Renal cortex interstitium (tissue), 15 donors: ENCODE measurements around the gene PSMB7. TPM values are rescaled to one million over a fixed set of nuclear protein-coding genes. Genes with fewer than 3 reads are reported as not detected.

Experiments
- DNase-seq, 11 donors: peaks; one replicate each; pipeline ENCODE4 v3.0.0-alpha.2; 2013; ENCODE audit warnings: low read depth in 9 of 11, low spot score in 4 of 11; ENCODE audit errors: extremely low read depth in 1 of 11
- long read RNA-seq, 16 experiments: transcript quantifications; one replicate each; lab custom pipeline, GENCODE V29; 2026
- polyA plus RNA-seq, 3 donors: library from polyadenylated mRNA; unstranded; fragments of 120-200 nt; gene quantifications; one replicate each; pipeline ENCODE4 v1.2.1, GENCODE V29; 2013; ENCODE audit not compliant: insufficient read length in 3 of 3

PSMB7 gene
- polyA plus RNA-seq, result 100 to 1,000 TPM; 190 to 234 (median 223) TPM
- long read RNA-seq, donor 1, transcript PSMB7-201 (8 exons, 980 nt), result major isoform, 69 of 150 reads
- long read RNA-seq, donor 1, partial matches to known transcripts, result 76 of 150 reads
- long read RNA-seq, donor 1, other reads (novel, unspliced or antisense), result 5 of 150 reads
- long read RNA-seq, donor 2, transcript PSMB7-201 (8 exons, 980 nt), result major isoform, 54 of 80 reads
- long read RNA-seq, donor 2, partial matches to known transcripts, result 26 of 80 reads
- long read RNA-seq, donor 2, other reads (novel, unspliced or antisense), result 0 of 80 reads
- long read RNA-seq, donor 3, transcript PSMB7-201 (8 exons, 980 nt), result major isoform, 106 of 172 reads
- long read RNA-seq, donor 3, partial matches to known transcripts, result 66 of 172 reads
- long read RNA-seq, donor 3, other reads (novel, unspliced or antisense), result 0 of 172 reads
- long read RNA-seq, donor 4, transcript PSMB7-201 (8 exons, 980 nt), result major isoform, 87 of 194 reads
- long read RNA-seq, donor 4, partial matches to known transcripts, result 101 of 194 reads
- long read RNA-seq, donor 4, other reads (novel, unspliced or antisense), result 6 of 194 reads
- long read RNA-seq, donor 5, result 0 reads
- long read RNA-seq, donor 6, transcript PSMB7-201 (8 exons, 980 nt), result major isoform, 67 of 118 reads
- long read RNA-seq, donor 6, partial matches to known transcripts, result 51 of 118 reads
- long read RNA-seq, donor 6, other reads (novel, unspliced or antisense), result 0 of 118 reads
- long read RNA-seq, donor 7, transcript PSMB7-201 (8 exons, 980 nt), result major isoform, 88 of 200 reads
- long read RNA-seq, donor 7, partial matches to known transcripts, result 94 of 200 reads
- long read RNA-seq, donor 7, other reads (novel, unspliced or antisense), result 18 of 200 reads
- long read RNA-seq, donor 8, transcript PSMB7-201 (8 exons, 980 nt), result major isoform, 161 of 280 reads
- long read RNA-seq, donor 8, partial matches to known transcripts, result 100 of 280 reads
- long read RNA-seq, donor 8, other reads (novel, unspliced or antisense), result 19 of 280 reads
- long read RNA-seq, donor 9, transcript PSMB7-201 (8 exons, 980 nt), result major isoform, 100 of 188 reads
- long read RNA-seq, donor 9, partial matches to known transcripts, result 88 of 188 reads
- long read RNA-seq, donor 9, other reads (novel, unspliced or antisense), result 0 of 188 reads
- long read RNA-seq, donor 10, transcript PSMB7-201 (8 exons, 980 nt), result major isoform, 94 of 185 reads
- long read RNA-seq, donor 10, partial matches to known transcripts, result 79 of 185 reads
- long read RNA-seq, donor 10, other reads (novel, unspliced or antisense), result 12 of 185 reads
- long read RNA-seq, donor 11, transcript PSMB7-201 (8 exons, 980 nt), result major isoform, 64 of 134 reads
- long read RNA-seq, donor 11, partial matches to known transcripts, result 64 of 134 reads
- long read RNA-seq, donor 11, other reads (novel, unspliced or antisense), result 6 of 134 reads
- long read RNA-seq, donor 12, transcript PSMB7-201 (8 exons, 980 nt), result major isoform, 40 of 67 reads
- long read RNA-seq, donor 12, partial matches to known transcripts, result 27 of 67 reads
- long read RNA-seq, donor 12, other reads (novel, unspliced or antisense), result 0 of 67 reads
- long read RNA-seq, donor 13, result 0 reads
- long read RNA-seq, donor 14, transcript PSMB7-201 (8 exons, 980 nt), result major isoform, 80 of 131 reads
- long read RNA-seq, donor 14, partial matches to known transcripts, result 46 of 131 reads
- long read RNA-seq, donor 14, other reads (novel, unspliced or antisense), result 5 of 131 reads
- long read RNA-seq, donor 15, transcript PSMB7-201 (8 exons, 980 nt), result major isoform, 39 of 64 reads
- long read RNA-seq, donor 15, partial matches to known transcripts, result 25 of 64 reads
- long read RNA-seq, donor 15, other reads (novel, unspliced or antisense), result 0 of 64 reads
- long read RNA-seq, donor 16, transcript PSMB7-201 (8 exons, 980 nt), result major isoform, 205 of 498 reads
- long read RNA-seq, donor 16, partial matches to known transcripts, result 258 of 498 reads
- long read RNA-seq, donor 16, other reads (novel, unspliced or antisense), result 35 of 498 reads

GRCh38 chr9:124415102-124415851, at the start of gene PSMB7:
Gene PSMB7 (minus strand): TSS chr9:124415442. CDS start chr9:124415425, 17 bp downstream.
- peak; percentile 86 to 97 (median 93) for DNase-seq

GRCh38 chr9:124462739-124463138, 47.5 kb upstream of the PSMB7 start:
- no peak for DNase-seq

GRCh38 chr9:124458441-124458840, 43.2 kb upstream of the PSMB7 start:
- no peak for DNase-seq

- DNase-seq, result no peak
These were observed 42.7 kb upstream of the PSMB7 start for GRCh38 chr9:124457887-124458431.

GRCh38 chr9:124457079-124457886, 42.0 kb upstream of the PSMB7 start:
- DNase-seq, result no peak

- no peak for DNase-seq
These were observed 41.3 kb upstream of the PSMB7 start for GRCh38 chr9:124456341-124457078.

- no peak for DNase-seq
These were observed 40.6 kb upstream of the PSMB7 start for GRCh38 chr9:124455820-124456219.

GRCh38 chr9:124454791-124455443, 39.7 kb upstream of the PSMB7 start:
- DNase-seq, result no peak

GRCh38 chr9:124454296-124454695, 39.1 kb upstream of the PSMB7 start:
- no peak for DNase-seq

- DNase-seq, result no peak
These were observed 38.4 kb upstream of the PSMB7 start for GRCh38 chr9:124453586-124454191.

GRCh38 chr9:124452841-124453585, 37.8 kb upstream of the PSMB7 start:
- no peak for DNase-seq

GRCh38 chr9:124452326-124452725, 37.1 kb upstream of the PSMB7 start:
- DNase-seq, result no peak

- DNase-seq, result no peak
These were observed 35.9 kb upstream of the PSMB7 start for GRCh38 chr9:124450931-124451661.
